HepG2 (cell line): ENCODE results near the gene ETV5. TPM values are rescaled to one million over a fixed set of nuclear protein-coding genes. Genes with fewer than 3 reads are reported as not detected.

Experiments
- AGO2 ChIP-seq: fragments of 200-400 bp; formaldehyde crosslinking; optimal IDR thresholded peaks from 2 replicates; pipeline ENCODE3; 2017; ENCODE audit warnings: mild to moderate bottlenecking, low read depth, low read length, moderate library complexity
- BCL6 ChIP-seq: IDR thresholded peaks from 2 replicates; pipeline ENCODE4 v1.6.1; 2016; ENCODE audit warnings: missing genetic modification reagents, missing compliant biosample characterization
- HNRNPH1 ChIP-seq: fragments of 200-400 bp; formaldehyde crosslinking; optimal IDR thresholded peaks from 2 replicates; pipeline ENCODE3; 2017; ENCODE audit warnings: mild to moderate bottlenecking, low read depth, low read length
- HNRNPLL ChIP-seq: fragments of 200-400 bp; formaldehyde crosslinking; IDR thresholded peaks from 2 replicates; pipeline ENCODE4 v1.6.1; 2017; ENCODE audit warnings: mild to moderate bottlenecking, low read depth, low read length; ENCODE audit not compliant: poor library complexity, severe bottlenecking
- MYC ChIP-seq: sonication (generic); formaldehyde crosslinking; IDR thresholded peaks from 2 replicates; pipeline ENCODE4 v1.9.0; 2021; ENCODE audit warnings: missing genetic modification reagents, borderline replicate concordance
- MYNN ChIP-seq: sonication (generic); formaldehyde crosslinking; IDR thresholded peaks from 2 replicates; pipeline ENCODE4 v1.4.0; 2020; ENCODE audit warnings: mild to moderate bottlenecking, low read depth, missing genetic modification reagents
- POLR2G ChIP-seq: fragments of 200-400 bp; formaldehyde crosslinking; IDR thresholded peaks from 2 replicates; pipeline ENCODE4 v1.6.1; 2018; ENCODE audit warnings: mild to moderate bottlenecking, low read depth, low read length, moderate library complexity
- PRDM15 ChIP-seq: sonication (generic); formaldehyde crosslinking; IDR thresholded peaks from 2 replicates; pipeline ENCODE4 v1.4.0; 2020; ENCODE audit warnings: missing genetic modification reagents
- SAFB2 ChIP-seq: sonication (generic); formaldehyde crosslinking; IDR thresholded peaks from 2 replicates; pipeline ENCODE4 v1.5.1; 2020; ENCODE audit warnings: missing genetic modification reagents, low read depth, mild to moderate bottlenecking, borderline replicate concordance
- SIX4 ChIP-seq: sonication (generic); formaldehyde crosslinking; IDR thresholded peaks from 2 replicates; pipeline ENCODE4 v1.4.0; 2020; ENCODE audit warnings: missing genetic modification reagents
- SNRNP70 ChIP-seq: fragments of 200-400 bp; formaldehyde crosslinking; IDR thresholded peaks from 2 replicates; pipeline ENCODE4 v1.6.1; 2017; ENCODE audit warnings: mild to moderate bottlenecking, low read depth, low read length, moderate library complexity
- SRSF1 ChIP-seq: fragments of 200-400 bp; formaldehyde crosslinking; optimal IDR thresholded peaks from 2 replicates; pipeline ENCODE3; 2017; ENCODE audit warnings: mild to moderate bottlenecking, low read depth, low read length, moderate library complexity
- YY1 ChIP-seq: IDR thresholded peaks from 2 replicates; pipeline ENCODE4 v1.6.1; 2011; ENCODE audit warnings: low read length, low read depth, moderate library complexity, mild to moderate bottlenecking; ENCODE audit not compliant: insufficient read depth, insufficient replicate concordance
- ZBTB8A ChIP-seq: sonication (generic); formaldehyde crosslinking; IDR thresholded peaks from 2 replicates; pipeline ENCODE4 v1.4.0; 2020; ENCODE audit warnings: mild to moderate bottlenecking, low read depth, missing genetic modification reagents, borderline replicate concordance
- ZNF503 ChIP-seq: sonication (generic); formaldehyde crosslinking; IDR thresholded peaks from 2 replicates; pipeline ENCODE4 v1.4.0; 2020; ENCODE audit warnings: missing genetic modification reagents
- ZNF574 ChIP-seq: sonication (generic); formaldehyde crosslinking; IDR thresholded peaks from 2 replicates; pipeline ENCODE4 v1.4.0; 2020; ENCODE audit warnings: missing genetic modification reagents
- ZNF850 ChIP-seq: sonication (generic); formaldehyde crosslinking; conservative IDR thresholded peaks from 2 replicates; pipeline ENCODE4 v1.9.0; 2021; ENCODE audit warnings: mild to moderate bottlenecking, missing genetic modification reagents
- polyA plus RNA-seq, 8 experiments: library from polyadenylated mRNA; depleted of rRNA in 3 of 8; stranded (reverse) in 7 of 8; unstranded in 1 of 8; fragments of >200 nt; fragmentation: Illumina TruSeq in 4 of 8; extraction: Trizol in 4 of 8; gene quantifications; 2 replicates each; pipeline versions ENCODE4 v1.2.1 to v1.2.3, GENCODE V29; 2011 to 2016; ENCODE audit warnings: low read depth in 4 of 8, missing spikeins in 1 of 8, mixed read lengths in 1 of 8; ENCODE audit not compliant: insufficient read depth in 1 of 8
- total RNA-seq, 5 experiments: library from RNA; depleted of rRNA; stranded (reverse); fragments of >200 nt; fragmentation: Illumina TruSeq; extraction: Trizol; gene quantifications; 2 replicates each; pipeline ENCODE4 v1.2.3, GENCODE V29; 2016; ENCODE audit warnings: low read depth in 1 of 5

Gene ETV5
- total and polyA plus RNA-seq, 2 of the 13 experiments (the other 11 are each of a cell fraction or from before 2014, with no cell fraction given), result 52.9 to 57.2 TPM

- TF ChIP-seq SNRNP70, result no peak
- TF ChIP-seq AGO2, result no peak
- peak; percentile 48; the same call in 1 of the 2 replicates for TF ChIP-seq POLR2G
- 0 out of 2 replicates have a peak, but pooled peaks have one; percentile 31 for TF ChIP-seq ZNF850 (CRISPR knock-in tag)
- TF ChIP-seq SIX4 (CRISPR knock-in tag), result peak; percentile 85
- no peak for TF ChIP-seq ZNF503 (CRISPR knock-in tag)
- TF ChIP-seq ZNF574 (CRISPR knock-in tag), result 0 out of 2 replicates have a peak, but pooled peaks have one; percentile 26
- TF ChIP-seq MYNN, result no peak
- TF ChIP-seq PRDM15 (CRISPR knock-in tag), result no peak
- TF ChIP-seq ZBTB8A, result no peak
- no peak for TF ChIP-seq SAFB2
- TF ChIP-seq SRSF1, result peak; percentile 77
- no peak for TF ChIP-seq HNRNPH1
- TF ChIP-seq HNRNPLL, result peak; percentile 84
- no peak for TF ChIP-seq YY1
- TF ChIP-seq MYC (CRISPR knock-in tag), result peak; percentile 37; the same call in 1 of the 2 replicates
- TF ChIP-seq BCL6 (CRISPR knock-in tag), result no peak
Observed at GRCh38 chr3:186107215-186108105, 1.4 kb downstream of the ETV5 start (continued).
